VCaP (cell line): ENCODE measurements around the gene HSH2D.

Experiments
- H3K27ac ChIP-seq: fragments of 450-650 bp; 2 replicates; pipeline ENCODE4 v1.5.1; 2017
- TF ChIP-seq, protein P1 (sequence below): fragments of 450-650 bp; conservative IDR thresholded peaks from 2 replicates; pipeline ENCODE4 v1.5.1; 2017; ENCODE audit warnings: mild to moderate bottlenecking, moderate library complexity

HSH2D gene

DNA sequence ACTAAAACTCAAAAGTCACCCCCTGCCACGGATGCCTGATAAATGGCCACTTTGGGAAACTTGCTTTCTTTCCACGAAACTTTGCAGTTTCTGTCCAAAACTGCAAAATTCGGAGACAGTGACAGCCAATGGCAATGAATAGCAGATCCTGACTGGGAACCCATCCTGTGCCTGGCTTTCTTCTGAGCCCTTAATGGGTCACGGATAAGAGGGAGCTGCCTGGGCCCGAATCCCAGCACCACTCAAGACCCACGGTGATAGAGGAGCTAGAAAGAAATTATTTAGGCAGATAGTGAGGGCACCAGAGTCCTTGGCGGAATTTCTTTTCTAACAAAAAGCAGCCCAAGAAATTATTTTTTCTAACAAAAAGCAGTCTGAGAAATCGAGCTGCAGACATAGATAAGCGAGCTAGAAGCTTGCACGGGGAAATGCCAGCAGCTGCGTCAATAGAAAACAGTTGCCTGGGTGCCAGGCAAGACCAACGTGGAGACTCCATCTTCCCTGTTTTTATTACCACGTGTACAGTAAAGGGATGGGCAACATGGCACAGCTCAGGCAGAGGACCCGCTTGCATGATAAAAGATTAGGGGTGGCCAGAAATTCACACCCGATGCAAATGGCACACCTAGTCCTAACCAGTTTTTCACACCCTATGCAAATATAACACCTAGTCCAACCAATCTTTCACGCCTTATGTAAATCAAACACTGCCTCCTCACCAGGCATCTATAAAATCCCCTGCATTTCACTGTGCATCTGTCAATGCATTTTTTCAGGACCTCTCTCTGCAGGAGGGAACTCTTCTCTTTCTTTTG lies 7.1 kb upstream of the HSH2D start:
- no peak overlapping the region for H3K27ac ChIP-seq
- TF ChIP-seq, protein P1, sequence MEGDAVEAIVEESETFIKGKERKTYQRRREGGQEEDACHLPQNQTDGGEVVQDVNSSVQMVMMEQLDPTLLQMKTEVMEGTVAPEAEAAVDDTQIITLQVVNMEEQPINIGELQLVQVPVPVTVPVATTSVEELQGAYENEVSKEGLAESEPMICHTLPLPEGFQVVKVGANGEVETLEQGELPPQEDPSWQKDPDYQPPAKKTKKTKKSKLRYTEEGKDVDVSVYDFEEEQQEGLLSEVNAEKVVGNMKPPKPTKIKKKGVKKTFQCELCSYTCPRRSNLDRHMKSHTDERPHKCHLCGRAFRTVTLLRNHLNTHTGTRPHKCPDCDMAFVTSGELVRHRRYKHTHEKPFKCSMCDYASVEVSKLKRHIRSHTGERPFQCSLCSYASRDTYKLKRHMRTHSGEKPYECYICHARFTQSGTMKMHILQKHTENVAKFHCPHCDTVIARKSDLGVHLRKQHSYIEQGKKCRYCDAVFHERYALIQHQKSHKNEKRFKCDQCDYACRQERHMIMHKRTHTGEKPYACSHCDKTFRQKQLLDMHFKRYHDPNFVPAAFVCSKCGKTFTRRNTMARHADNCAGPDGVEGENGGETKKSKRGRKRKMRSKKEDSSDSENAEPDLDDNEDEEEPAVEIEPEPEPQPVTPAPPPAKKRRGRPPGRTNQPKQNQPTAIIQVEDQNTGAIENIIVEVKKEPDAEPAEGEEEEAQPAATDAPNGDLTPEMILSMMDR: no peak

DNA sequence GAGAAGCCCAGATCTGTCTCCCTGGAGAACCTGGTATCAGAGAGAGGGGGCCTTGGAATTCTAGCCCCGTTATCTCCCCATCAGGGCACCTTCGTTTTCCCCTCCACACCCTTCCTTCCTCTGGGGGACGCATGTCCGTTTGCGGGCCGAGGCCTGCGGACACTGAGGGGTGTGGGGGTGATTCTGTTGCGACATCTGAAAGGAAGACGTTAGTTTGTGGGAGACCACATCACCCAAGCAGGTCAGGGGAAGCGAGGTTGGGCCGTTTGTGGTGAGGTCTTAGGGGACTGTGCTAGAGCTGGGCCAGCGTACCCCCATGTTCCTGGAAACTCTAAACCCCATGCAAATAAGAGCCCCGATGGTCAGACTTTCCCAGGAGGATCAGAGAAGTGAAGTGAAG lies 3.7 kb upstream of the HSH2D start:
- H3K27ac ChIP-seq: no peak overlapping the region
- TF ChIP-seq, protein P1: no peak

DNA sequence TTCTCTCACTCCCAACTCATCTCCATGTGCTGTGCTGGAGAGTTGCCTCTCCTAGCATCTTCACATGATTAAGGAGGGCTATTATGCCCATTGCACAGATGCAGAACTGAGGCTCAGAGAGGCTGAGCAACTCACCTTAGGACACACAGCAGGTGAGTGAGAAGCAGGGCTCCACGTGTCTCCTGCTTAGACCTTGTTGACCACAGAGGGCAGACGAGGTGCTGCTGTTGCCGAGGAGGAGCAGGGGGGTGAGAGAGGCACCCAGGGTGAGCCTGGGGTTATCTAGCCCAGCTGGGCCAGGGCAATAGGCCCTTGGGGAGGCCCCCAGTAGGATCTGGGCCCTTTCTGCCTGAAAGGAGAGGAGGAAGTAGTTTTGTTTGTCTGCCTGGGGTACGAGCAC lies 2.4 kb upstream of the HSH2D start:
- no peak overlapping the region; the same call in 1 of the 2 replicates for H3K27ac ChIP-seq
- TF ChIP-seq, protein P1: no peak

DNA sequence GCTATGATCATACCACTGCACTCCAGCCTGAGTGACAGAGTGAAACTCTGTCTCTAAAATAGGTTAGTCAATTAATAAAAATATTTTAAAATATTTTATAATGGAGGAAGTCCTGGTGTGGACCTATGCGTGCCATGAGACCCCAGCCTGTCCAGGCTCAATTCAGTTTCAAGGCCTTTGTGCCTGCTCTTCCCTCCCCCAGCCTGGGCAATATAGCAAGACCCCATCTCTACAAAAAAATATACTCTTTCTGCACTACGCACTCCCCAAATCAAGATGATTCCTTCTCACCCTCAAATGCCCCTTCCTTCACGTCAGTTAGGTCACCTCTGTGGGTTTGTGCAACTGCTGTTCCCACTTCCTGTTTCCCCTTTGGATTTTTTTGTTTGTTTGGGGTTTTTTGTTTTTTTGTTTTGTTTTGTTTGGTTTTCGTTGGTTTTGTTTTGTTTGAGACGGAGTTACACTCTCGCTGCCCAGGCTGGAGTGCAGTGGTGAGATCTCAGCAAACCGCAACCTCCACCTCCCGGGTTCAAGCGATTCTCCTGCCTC lies 1.4 kb upstream of the HSH2D start:
- TF ChIP-seq, protein P1: no peak
- peak overlapping the region; percentile 84 for H3K27ac ChIP-seq

DNA sequence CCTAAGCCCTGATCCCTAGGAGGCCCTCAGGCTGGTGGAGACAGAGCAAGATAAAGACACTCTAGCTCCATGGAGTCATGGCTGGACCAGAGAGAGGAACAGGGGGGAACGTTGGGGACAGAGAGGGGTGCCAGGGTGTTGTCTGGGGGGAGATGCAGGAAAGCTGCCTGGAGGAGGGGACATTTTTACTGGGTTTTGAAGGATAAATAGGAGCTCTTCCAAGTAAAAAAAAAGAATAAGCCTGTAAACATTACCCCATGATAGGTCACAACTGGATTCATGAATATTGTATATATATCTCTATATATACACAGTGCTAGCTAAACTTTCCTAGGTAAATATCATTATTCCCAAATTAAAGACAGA lies 714 bp downstream of the HSH2D start:
- TF ChIP-seq, protein P1: no peak
- H3K27ac ChIP-seq: peak overlapping the region; percentile 84; the same call in 1 of the 2 replicates

DNA sequence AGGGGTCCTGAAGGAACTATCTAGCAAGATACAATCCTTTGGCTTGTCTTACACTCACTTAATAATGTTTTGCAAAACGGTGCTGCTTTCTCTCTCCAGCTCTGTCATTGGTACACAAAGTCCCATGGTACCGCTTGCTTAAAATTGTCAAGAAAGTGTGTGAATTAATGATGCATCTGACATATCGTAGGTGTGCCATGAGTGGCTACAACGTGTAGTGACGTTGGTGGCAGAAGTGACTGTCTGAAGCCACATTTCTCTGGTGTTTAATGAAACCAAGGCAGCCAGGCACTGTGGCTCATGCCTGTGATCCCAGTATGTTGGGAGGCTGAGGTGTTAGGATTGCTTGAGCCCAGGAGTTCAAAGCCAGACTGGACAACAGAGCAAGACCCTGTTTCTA lies 2.6 kb downstream of the HSH2D start:
- no peak overlapping the region for H3K27ac ChIP-seq
- TF ChIP-seq, protein P1: no peak

DNA sequence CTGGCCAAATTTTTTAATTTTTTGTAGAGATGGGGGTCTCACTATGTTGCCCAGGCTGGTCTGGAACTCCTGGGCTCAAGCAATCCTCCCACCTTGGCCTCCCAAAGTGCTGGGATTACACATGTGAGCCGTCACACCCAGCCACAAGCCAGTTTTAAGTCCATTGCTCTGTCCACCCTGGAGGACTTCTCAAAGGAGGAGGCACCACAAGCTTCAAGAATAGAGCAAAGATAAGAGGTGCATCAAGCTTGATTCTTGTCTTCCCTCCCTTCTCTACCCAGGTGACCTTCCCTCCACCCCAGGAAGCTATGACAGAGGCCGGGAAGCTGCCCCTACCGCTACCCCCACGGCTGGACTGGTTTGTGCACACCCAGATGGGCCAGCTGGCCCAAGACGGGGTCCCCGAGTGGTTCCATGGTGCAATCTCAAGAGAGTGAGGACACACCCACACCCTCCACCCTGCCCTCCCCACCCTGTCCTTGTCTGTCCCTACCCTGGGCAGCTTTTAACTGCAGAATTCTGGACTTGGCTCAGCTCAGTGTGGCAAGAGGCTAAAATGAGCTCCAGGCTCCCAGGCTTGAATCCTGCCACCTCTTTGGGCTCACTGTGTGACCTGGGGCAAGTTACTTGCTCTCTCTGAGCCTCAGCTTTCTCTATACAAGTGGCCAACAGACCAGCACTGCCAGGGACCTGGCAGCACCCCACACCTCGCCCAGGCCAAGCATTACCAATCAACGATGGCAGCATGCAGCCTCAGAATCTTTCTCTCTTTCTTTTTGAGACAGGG lies 5.2 kb downstream of the HSH2D start:
- H3K27ac ChIP-seq: no peak overlapping the region
- TF ChIP-seq, protein P1: no peak
